Keratinocyte (primary cell): ENCODE data around the gene S100A7A. TPM values are rescaled to one million over a fixed set of nuclear protein-coding genes. Genes with fewer than 3 reads are reported as not detected.

Experiments used
- DNase-seq: peaks from one replicate; pipeline ENCODE4 v3.0.0-alpha.2; 2011; ENCODE audit warnings: low read depth, missing footprints, low spot score
- FAIRE-seq: peaks from 2 replicates; lab custom pipeline; 2011; peaks lifted over from hg19 to GRCh38; lab: Jason Lieb, UNC
- H2AFZ ChIP-seq: 2 replicates; pipeline ENCODE4 v1.6.0; 2012; ENCODE audit warnings: low read length, control low read depth, inconsistent platforms; ENCODE audit not compliant: control insufficient read depth
- H3K27ac ChIP-seq: 2 replicates; pipeline ENCODE4 v1.5.1; 2011; ENCODE audit warnings: low read length; ENCODE audit not compliant: control insufficient read depth, insufficient read depth
- H3K27me3 ChIP-seq: 3 replicates; pipeline ENCODE4 v1.6.0; 2011; ENCODE audit warnings: low read length; ENCODE audit not compliant: control insufficient read depth, insufficient read depth; ENCODE audit errors: extremely low read depth
- H3K36me3 ChIP-seq, 2 experiments: 2 replicates in 1 of 2; 3 replicates in 1 of 2; pipeline ENCODE4 v1.5.1; 2011; ENCODE audit warnings: low read length in 2 of 2, mild to moderate bottlenecking in 1 of 2; ENCODE audit not compliant: control insufficient read depth in 2 of 2, insufficient read depth in 2 of 2; ENCODE audit errors: extremely low read depth in 1 of 2
- H3K4me1 ChIP-seq: 3 replicates; pipeline ENCODE4 v1.5.1; 2011; ENCODE audit warnings: low read length; ENCODE audit not compliant: control insufficient read depth, insufficient read depth; ENCODE audit errors: extremely low read depth
- H3K4me2 ChIP-seq: 3 replicates; pipeline ENCODE4 v1.6.0; 2011; ENCODE audit warnings: low read depth, low read length; ENCODE audit not compliant: control insufficient read depth, insufficient read depth; ENCODE audit errors: extremely low read depth
- H3K4me3 ChIP-seq, 3 experiments: fragments of 200-600 bp in 1 of 3; sonication (generic) in 1 of 3; 2 replicates in 2 of 3; 3 replicates in 1 of 3; pipeline ENCODE4 v1.5.1; 2011 to 2016; ENCODE audit warnings: low read length in 3 of 3, mild to moderate bottlenecking in 3 of 3, control low read depth in 2 of 3, inconsistent platforms in 1 of 3, low read depth in 1 of 3, mixed read lengths in 1 of 3, mixed run types in 1 of 3, moderate library complexity in 1 of 3; ENCODE audit not compliant: control insufficient read depth in 2 of 3, insufficient read depth in 2 of 3; ENCODE audit errors: extremely low read depth in 1 of 3
- H3K79me2 ChIP-seq: 2 replicates; pipeline ENCODE4 v1.6.0; 2012; ENCODE audit warnings: low read length; ENCODE audit not compliant: control insufficient read depth, insufficient read depth
- H3K9ac ChIP-seq: 3 replicates; pipeline ENCODE4 v1.6.0; 2011; ENCODE audit warnings: low read length; ENCODE audit not compliant: control insufficient read depth, insufficient read depth; ENCODE audit errors: extremely low read depth
- H3K9me1 ChIP-seq: 3 replicates; pipeline ENCODE4 v1.6.0; 2011; ENCODE audit warnings: low read length; ENCODE audit not compliant: control insufficient read depth, insufficient read depth; ENCODE audit errors: extremely low read depth
- H3K9me3 ChIP-seq: 2 replicates; pipeline ENCODE4 v1.5.1; 2012; ENCODE audit warnings: low read depth, low read length; ENCODE audit not compliant: control insufficient read depth
- H4K20me1 ChIP-seq: 3 replicates; pipeline ENCODE4 v1.6.0; 2011; ENCODE audit warnings: low read length; ENCODE audit not compliant: control insufficient read depth, insufficient read depth; ENCODE audit errors: extremely low read depth
- CTCF ChIP-seq, 3 experiments: IDR thresholded peaks in 1 of 3; conservative IDR thresholded peaks in 1 of 3; optimal IDR thresholded peaks in 1 of 3; 2 replicates in 2 of 3; 3 replicates in 1 of 3; pipeline versions ENCODE3 to v1.5.1; 2011; ENCODE audit warnings: low read length in 3 of 3, mild to moderate bottlenecking in 3 of 3, moderate library complexity in 2 of 3, control low read depth in 1 of 3, inconsistent platforms in 1 of 3; ENCODE audit not compliant: insufficient read depth in 2 of 3; ENCODE audit errors: extremely low read depth in 1 of 3
- EZH2 ChIP-seq: IDR thresholded peaks from one replicate; pipeline ENCODE4 v1.6.1; 2012; ENCODE audit warnings: inconsistent platforms, mild to moderate bottlenecking, low read length, moderate library complexity
- dilution Hi-C: fragments of 300-500 bp; cut with MboI; formaldehyde crosslinking; loops from one replicate; pipeline ENCODE4 v1.7.0; 2020; ENCODE audit warnings: low sequenced_read_pairs; ENCODE audit not compliant: extremely low pct_ligation_motif_present
- polyA plus RNA-seq, 5 experiments: library from polyadenylated mRNA; depleted of rRNA in 3 of 5; stranded (reverse) in 3 of 5; stranded (forward) in 1 of 5; unstranded in 1 of 5; fragments of >200 nt; gene quantifications; 1 replicate in 1 of 5; 2 replicates in 3 of 5; 3 replicates in 1 of 5; pipeline versions ENCODE4 v1.2.1 to v1.2.3, GENCODE V29; 2011 to 2012; ENCODE audit warnings: missing spikeins in 2 of 5, low read depth in 1 of 5, low replicate concordance in 1 of 5

S100A7A gene
- polyA plus RNA-seq, 1 donor (not counting 4 experiments of a cell fraction or from before 2014, with no cell fraction given) = not detected

GRCh38 chr1:153426809-153427208 is 10.5 kb downstream of the S100A7A start:
- Histone ChIP-seq H3K9me3 (no peaks in the 10 kb centered on the region), H4K20me1 (no peaks in the 10 kb centered on the region), H3K9me1 (no peaks in the 10 kb centered on the region), H3K79me2 (no peaks in the 10 kb centered on the region), H3K27me3 (peaks cover 10% of the 10 kb centered on the region), H3K9ac (no peak overlapping the region), H3K36me3 (no peaks in the 10 kb centered on the region), H3K27ac (no peak overlapping the region), H2AFZ (no peak overlapping the region), H3K4me3 (no peak overlapping the region), H3K4me2 (no peak overlapping the region), H3K4me1 (peaks cover 7% of the 10 kb centered on the region)
- DNase-seq = no peak
- TF ChIP-seq EZH2 (no peak), CTCF (optimal IDR thresholded peaks at IDR 0.05 in 1 of 3, IDR thresholded peaks at IDR 0.05 in 1 of 3, conservative IDR thresholded peaks at IDR 0.05 in 1 of 3; ENCODE audit: extremely low read depth in 1 of 3, insufficient read depth in 2 of 3, low read length in 3 of 3) (no peak)
- dilution Hi-C loops = no loop called here
- no peak for FAIRE-seq

GRCh38 chr1:153428073-153428638 is 11.8 kb downstream of the S100A7A start:
- no peak for FAIRE-seq
- no peak for TF ChIP-seq CTCF (optimal IDR thresholded peaks at IDR 0.05 in 1 of 3, IDR thresholded peaks at IDR 0.05 in 1 of 3, conservative IDR thresholded peaks at IDR 0.05 in 1 of 3; ENCODE audit: extremely low read depth in 1 of 3, insufficient read depth in 2 of 3, low read length in 3 of 3)
- TF ChIP-seq EZH2 = no peak
- H3K4me1 ChIP-seq = peaks cover 7% of the 10 kb centered on the region
- H3K9ac ChIP-seq = no peak overlapping the region
- no peak overlapping the region for H3K4me3 ChIP-seq
- H3K36me3 ChIP-seq = no peaks in the 10 kb centered on the region
- no peaks in the 10 kb centered on the region for H3K79me2 ChIP-seq
- DNase-seq = no peak
- dilution Hi-C loops = no loop called here
- H3K9me1 ChIP-seq = no peaks in the 10 kb centered on the region
- no peaks in the 10 kb centered on the region for H3K9me3 ChIP-seq
- H3K4me2 ChIP-seq = no peak overlapping the region
- H2AFZ ChIP-seq = no peak overlapping the region
- H3K27me3 ChIP-seq = peaks cover 13% of the 10 kb centered on the region
- H3K27ac ChIP-seq = no peak overlapping the region
- H4K20me1 ChIP-seq = no peaks in the 10 kb centered on the region
